Amygdala (tissue), 56 donors: ENCODE measurements around the gene HECW1.
"Not testable (repeated sequence)": the region's sequence is repeated elsewhere in the genome, so short reads cannot be mapped to it uniquely, and the experiment has no call there.

Experiments
- DNase-seq, 56 donors: peaks; one replicate each; lab custom pipeline; 2025; lab: John Stamatoyannopoulos, UW

Gene HECW1

GRCh38 chr7:43554423-43554822, 442.0 kb downstream of the HECW1 start:
- DNase-seq, result no peak

- DNase-seq, result no peak
Observed at GRCh38 chr7:43557831-43558495, 445.5 kb downstream of the HECW1 start.

- no peak for DNase-seq
Observed at GRCh38 chr7:43559171-43559945, 446.9 kb downstream of the HECW1 start.

GRCh38 chr7:43559946-43560335, 447.5 kb downstream of the HECW1 start:
- DNase-seq, result no peak

GRCh38 chr7:43560742-43561330, 448.4 kb downstream of the HECW1 start:
- DNase-seq, result no peak

- DNase-seq, result no peak
Observed at GRCh38 chr7:43562383-43562782, 449.9 kb downstream of the HECW1 start.

- DNase-seq, result no peak
Observed at GRCh38 chr7:43565786-43566185, 453.3 kb downstream of the HECW1 start.

- DNase-seq, result no peak
Observed at GRCh38 chr7:43568529-43568928, 456.1 kb downstream of the HECW1 start.

GRCh38 chr7:43569424-43569823, 457.0 kb downstream of the HECW1 start:
- no peak for DNase-seq

GRCh38 chr7:43570688-43571365, 458.4 kb downstream of the HECW1 start:
- DNase-seq, result no peak

GRCh38 chr7:43572516-43573049, 460.1 kb downstream of the HECW1 start:
- DNase-seq, result peak in 12 of 56 donors; percentile 2 to 32 (median 13)

GRCh38 chr7:43573832-43574231, 461.4 kb downstream of the HECW1 start:
- not testable (repeated sequence) for DNase-seq

GRCh38 chr7:43575506-43575905, 463.1 kb downstream of the HECW1 start:
- DNase-seq, result no peak

- DNase-seq, result no peak
Observed at GRCh38 chr7:43576241-43576640, 463.8 kb downstream of the HECW1 start.

- DNase-seq, result no peak
Observed at GRCh38 chr7:43577485-43577951, 465.1 kb downstream of the HECW1 start.

GRCh38 chr7:43582503-43583423, 470.3 kb downstream of the HECW1 start, which contains the start of gene STK17A:
STK17A (plus strand) TSS chr7:43583108; CDS start chr7:43583244, 136 bp downstream.
- peak; percentile 53 to 95 (median 84) for DNase-seq

GRCh38 chr7:43583424-43584194, 471.2 kb downstream of the HECW1 start:
- DNase-seq, result peak in 49 of 56 donors; percentile 7 to 73 (median 47)

GRCh38 chr7:43584195-43584586, 471.7 kb downstream of the HECW1 start:
- DNase-seq, result peak in 1 of 56 donors; percentile 9

GRCh38 chr7:43584733-43585132, 472.3 kb downstream of the HECW1 start:
- not testable (repeated sequence) for DNase-seq
